Hematopoietic multipotent progenitor cell treated with erythropoietin and hydrocortisone succinate and interleukin-3 and kit ligand, for 8 days (in vitro differentiated cells): ENCODE results near the gene LDLRAP1.

Experiments
- DNase-seq: peaks from one replicate; pipeline ENCODE4 v3.0.0-alpha.2; 2015

LDLRAP1 gene

DNA sequence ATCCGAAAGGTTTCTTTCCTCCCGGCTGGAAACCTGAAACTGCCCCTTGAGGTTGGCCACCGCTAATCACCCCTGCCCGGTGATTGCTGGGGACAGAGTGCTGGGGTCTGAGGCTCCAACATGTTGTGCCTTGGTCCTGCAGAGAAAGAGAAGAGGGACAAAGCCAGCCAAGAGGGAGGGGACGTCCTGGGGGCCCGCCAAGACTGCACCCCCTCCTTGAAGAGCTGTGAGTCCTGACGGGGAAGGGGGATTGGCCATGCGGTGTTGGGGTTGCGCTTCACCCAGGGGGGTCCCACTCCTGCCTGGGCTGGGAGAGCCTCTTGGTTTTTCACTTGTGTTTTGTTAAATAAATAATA is 19.5 kb downstream of the LDLRAP1 start:
- DNase-seq = no peak

- DNase-seq = no peak
Observed at GRCh38 chr1:25563330-25564215, 20.2 kb downstream of the LDLRAP1 start.

DNA sequence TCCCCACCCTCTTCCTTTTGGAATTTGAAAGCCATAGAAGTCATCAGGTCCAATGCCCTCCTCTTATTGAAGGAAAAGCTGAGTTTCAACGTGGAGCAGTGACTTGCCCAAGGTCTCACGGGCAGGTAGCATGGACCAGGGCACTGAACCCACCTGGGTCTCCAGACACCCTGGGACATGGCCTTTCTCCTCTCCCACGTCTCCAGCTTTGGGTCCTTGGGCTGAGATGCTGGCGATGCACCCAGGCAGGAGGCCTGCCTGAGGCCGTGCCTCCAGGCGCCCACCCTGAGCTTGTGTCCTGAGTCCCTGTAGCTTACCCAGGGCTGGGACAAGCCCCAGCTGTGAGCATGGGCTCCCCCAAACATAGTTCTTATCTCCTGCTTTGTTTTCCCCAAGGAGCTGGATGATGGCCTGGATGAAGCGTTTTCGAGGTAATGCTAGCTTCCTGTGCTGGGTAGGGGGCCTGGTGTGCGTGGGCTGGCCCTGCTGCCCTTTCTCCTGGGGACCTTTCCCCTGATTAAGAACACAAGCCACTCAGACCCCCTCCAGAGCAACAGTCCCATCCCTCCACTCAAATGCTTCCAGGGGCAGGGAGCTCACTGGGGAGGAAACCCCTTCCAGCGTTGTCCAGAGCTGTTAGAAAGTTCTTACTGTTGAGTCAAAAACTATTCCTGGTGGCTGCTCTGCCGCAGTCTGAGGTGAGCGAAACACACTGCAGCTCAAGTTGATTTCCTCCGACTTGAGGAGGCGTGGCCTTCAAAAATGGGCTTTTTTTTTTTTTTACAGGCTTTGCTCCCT is 21.6 kb downstream of the LDLRAP1 start:
- no peak for DNase-seq

DNA sequence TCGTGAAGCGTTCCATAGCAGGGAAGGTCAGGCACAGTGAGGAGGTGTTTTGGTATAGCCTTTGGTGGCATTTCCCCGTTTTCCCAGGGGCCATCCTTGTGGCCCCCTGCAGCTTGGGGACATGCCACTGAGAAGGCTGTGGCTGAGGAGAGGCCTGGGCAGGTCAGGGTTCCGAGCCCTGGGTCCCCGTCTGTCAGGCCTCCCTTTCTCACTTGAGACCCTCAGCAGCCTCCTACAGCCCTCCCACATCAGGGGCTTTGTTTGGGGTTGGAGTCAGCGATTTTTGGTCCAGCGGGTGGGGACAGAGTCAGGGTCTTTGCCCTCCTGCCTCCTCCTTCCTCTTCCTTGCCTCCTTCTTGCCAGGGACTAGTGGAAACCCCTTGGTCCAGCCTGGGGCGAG is 22.2 kb downstream of the LDLRAP1 start:
- no peak for DNase-seq

DNA sequence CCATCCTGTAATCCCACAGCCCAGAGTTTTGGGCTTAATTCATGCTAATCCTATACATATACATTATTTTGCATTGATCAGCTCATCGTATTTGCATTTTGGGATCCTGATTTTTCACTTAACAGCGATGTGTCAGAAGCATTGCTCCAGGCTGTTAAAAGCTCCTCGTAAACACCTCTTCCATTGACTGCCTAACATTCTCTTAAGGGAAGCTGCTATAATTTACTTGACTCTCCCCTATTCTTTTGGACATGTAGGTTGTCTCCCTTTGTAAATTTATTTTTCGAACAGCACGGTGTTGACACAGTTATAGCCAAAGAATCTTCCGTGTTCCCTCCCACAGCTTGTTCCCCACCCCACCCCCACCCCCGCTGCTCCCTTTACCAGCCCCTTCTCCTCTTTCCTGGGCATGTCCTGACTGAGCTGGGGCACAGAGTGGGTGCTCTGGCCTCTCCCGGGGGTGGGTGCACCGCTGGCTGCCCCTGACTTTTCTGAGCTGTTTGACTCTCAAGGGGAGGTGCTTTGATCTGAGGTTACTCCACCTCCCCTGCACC is 22.8 kb downstream of the LDLRAP1 start:
- no peak for DNase-seq

DNA sequence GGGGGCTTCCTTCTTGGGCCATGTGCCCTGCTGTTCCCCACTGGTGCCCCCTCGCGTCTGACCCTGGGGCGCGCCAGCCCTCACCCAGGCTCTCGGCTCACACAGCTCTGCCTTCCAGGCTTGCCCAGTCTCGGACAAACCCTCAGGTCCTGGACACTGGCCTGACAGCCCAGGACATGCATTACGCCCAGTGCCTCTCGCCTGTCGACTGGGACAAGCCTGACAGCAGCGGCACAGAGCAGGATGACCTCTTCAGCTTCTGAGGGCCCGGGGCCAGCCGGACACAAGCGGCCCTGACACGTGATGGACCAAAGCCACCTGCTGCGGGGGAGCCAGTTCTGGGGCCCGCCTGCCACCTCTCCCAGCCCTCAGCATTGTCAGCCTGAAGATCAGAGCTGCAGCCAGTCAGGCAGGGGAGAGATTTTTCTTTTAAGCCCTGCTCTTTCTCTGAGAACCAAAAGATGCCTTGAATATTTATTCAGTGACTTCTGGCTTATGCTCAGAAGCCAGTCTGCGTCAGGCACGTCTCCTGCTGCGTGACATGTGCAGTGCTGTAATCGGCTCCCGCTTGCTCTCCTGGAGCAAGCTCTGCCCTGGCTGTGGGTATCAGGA is 23.4 kb downstream of the LDLRAP1 start:
- no peak for DNase-seq

- DNase-seq = no peak
Observed at GRCh38 chr1:25567710-25568089, 24.3 kb downstream of the LDLRAP1 start.

DNA sequence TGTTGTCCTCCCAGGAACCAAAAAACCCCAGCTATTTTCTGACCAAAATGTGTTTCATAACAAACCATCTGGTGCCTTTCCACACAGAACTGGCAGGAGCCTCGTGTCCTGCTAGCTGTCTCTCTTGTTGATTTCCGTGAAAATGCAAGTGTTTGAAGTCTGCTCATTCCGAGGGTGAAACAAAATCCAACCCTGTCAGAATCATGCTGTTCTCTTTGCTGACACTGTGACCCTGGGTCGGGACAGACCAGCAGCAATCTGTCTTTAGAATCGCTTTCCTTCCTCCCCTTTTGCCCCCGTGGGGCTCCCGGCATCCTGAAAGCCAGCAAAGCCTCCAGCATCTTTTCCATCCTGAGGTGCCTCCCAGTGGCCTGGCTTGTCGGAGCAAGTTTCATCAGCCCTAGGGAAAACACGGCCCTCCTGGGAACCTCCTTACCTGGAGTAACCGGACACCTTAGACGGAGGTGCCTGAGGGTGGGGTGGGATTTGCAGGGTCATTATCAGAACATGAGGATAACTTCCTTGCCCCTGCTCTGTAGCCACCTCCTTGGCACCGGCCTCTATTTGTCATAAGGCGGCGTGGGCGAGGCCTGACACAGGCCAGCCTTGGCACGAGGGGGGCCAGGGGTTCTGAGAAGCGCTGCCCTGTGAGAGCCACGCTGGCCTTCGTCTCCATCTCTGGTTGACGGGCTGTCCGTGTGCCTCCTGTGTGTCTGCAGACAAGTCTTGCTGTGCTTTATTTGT is 24.9 kb downstream of the LDLRAP1 start:
- no peak for DNase-seq

DNA sequence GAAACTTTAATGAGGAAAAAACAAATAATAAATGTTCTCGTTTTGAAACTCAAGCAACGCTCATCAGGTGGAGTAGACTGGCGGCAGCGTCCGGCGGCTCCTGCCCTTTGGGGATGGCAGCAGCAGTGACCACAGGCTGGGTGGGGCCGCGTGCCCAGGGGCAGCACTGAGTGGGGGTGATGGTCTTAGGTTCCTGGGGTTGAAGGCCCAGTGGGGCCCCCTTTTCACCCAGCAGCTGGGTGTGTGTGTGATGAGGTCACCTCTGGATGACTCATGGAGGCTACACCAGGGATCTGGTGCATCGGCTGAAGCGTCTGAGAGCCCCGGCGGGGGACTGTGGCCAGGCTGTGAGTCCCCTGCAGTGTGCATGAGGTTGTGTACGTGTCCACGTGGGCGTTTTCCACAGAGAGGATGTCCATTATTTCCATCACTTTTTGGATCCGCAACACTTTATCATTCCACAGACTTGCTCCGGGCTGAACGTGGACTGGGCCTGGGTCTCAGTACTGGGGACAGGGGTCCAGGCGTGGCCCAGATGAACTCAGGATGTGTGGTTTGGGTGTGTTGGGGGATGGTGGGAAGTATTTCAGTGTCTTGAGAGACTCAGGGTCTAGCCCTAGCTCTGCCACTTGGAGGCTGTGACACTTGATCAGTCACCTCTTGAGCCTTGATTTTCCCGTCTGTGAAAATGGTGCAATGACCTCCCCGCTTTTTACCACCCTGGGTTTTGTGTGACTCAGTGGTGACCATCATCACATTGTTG is 25.6 kb downstream of the LDLRAP1 start:
- no peak for DNase-seq

DNA sequence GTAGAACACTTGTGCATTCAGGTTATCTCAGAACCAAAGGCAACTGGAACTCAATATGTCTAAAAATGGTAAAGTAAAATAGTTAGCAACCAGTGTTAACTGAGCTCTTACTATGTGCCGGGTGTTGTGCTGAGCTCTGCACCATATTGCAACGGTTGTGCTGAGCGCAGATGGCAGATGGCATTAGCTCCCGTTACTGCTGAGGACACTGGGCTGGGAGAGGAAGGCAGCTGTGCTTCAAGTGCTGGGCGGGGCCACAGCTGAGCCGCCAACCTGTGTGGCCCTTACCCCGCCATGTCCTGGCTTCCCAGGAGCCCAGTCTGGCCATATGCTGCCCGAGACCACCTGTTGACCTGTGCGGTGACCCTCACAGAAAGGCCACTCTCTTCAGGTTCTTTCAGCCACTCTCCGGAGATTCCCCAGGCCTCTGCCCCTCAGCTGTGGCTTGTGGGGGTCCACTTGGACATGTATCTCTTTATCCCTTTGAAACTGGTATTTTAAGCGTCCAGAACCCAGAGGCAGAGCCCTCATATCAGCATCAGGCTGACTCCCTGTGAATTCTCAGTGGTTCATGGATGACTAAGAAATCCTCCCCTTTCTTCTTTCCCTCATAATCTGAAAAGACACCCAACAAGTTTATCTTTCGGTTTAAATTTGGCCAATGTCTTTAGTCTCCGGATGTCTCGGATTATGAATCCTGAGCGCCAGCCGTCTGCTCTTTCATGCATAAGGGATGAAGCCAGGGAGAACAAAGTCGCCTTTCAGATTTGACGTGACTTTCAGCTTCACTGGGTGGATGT is 26.4 kb downstream of the LDLRAP1 start:
- DNase-seq = no peak

- DNase-seq = no peak
Observed at GRCh38 chr1:25570798-25571521, 27.6 kb downstream of the LDLRAP1 start.

- DNase-seq = no peak
Observed at GRCh38 chr1:25571522-25571970, 28.1 kb downstream of the LDLRAP1 start.

- DNase-seq = no peak
Observed at GRCh38 chr1:25572107-25572506, 28.7 kb downstream of the LDLRAP1 start.

- DNase-seq = peak; percentile 52
Observed at GRCh38 chr1:25572708-25573590, 29.5 kb downstream of the LDLRAP1 start.

GRCh38 chr1:25573591-25573930 is 30.2 kb downstream of the LDLRAP1 start:
- DNase-seq = no peak

DNA sequence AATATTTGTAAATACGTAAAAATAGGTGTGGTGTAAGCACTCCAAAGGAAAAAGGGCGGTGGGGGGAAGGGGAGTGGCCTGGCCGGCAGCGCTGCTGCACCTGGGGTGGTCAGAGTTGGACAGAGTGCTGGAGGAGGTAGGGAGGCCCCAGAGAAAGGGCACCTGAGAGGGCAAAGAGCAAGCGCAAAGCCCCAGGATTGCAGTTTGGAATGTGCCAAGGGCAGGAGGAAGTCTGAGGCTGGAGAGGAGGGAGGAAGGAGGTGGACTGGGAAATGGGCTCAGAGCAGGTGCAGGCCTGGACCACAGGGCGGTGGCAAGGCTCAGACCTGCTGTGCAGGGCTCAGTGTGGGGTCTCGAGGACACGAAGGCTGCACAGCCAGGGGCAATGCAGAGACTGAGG is 30.6 kb downstream of the LDLRAP1 start:
- no peak for DNase-seq

DNA sequence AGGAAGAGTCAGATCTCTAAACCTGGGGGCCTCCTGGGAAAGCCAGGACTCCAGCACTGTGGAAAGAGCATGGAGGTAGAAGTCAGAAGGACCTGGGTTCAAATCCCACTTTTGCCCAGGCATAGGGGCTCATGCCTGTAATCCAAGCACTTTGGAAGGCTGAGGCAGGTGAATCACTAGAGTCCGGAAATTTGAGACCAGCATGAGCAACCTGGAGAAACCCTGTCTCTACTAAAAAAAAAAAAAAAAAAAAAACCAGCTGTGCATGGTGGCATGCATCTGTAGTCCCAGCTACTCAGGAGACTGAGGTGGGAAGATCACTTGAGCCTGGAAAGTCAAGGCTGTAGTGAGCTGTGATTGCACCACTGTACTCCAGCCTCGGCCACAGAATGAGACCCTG is 31.8 kb downstream of the LDLRAP1 start:
- no peak for DNase-seq

DNA sequence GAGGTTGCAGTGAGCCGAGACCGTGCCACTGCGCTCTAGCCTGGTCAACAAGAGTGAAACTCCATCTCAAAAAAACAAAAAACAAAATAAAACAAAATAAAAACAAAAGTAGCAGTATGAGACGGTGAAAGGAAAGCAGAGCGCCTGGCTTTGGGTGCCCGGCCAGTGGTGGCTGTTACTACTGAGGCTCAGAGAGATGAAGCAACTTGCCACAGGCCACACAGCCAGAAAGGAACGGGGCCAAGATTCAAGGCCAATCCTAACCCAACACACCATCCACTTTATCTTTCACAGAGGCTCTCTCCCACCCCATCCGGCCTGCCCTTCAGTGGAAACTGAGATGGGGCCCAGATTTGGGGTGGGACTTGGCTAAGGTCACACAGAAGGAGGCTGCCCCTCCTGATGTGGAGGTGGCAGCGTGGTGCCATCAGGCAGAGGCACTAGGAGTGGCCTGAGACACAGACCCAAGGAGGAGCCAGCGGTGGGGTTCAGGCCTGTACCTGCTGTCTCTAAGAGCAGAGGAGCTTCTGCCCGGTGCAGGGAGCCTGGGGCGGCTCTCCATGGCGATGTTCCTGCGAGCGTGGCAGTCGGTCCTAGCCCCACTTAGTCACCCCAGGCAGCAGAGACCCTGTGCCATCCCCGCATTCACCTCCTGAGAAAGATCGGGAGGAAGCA is 33.2 kb downstream of the LDLRAP1 start:
- DNase-seq = no peak
